CD4-positive, alpha-beta T cell (primary cell): ENCODE measurements around the gene NEK2. TPM values are rescaled to one million over a fixed set of nuclear protein-coding genes. Genes with fewer than 3 reads are reported as not detected.
"Not testable (repeated sequence)": the region's sequence is repeated elsewhere in the genome, so short reads cannot be mapped to it uniquely, and the experiment has no call there.

Experiments used
- ATAC-seq: fragments of 200-7000 bp; cut with Tn5 transposase; one replicate; pipeline ENCODE4 v1.10.0; 2022; ENCODE audit warnings: mild to moderate bottlenecking; ENCODE audit not compliant: poor library complexity
- CTCF ChIA-PET: fragments of 350-600 bp; sonication (Branson Sonifier 250); formaldehyde crosslinking; loops from one replicate; lab custom pipeline; 2021; ENCODE audit warnings: antibody characterized with exemption, inconsistent platforms; lab: Charles Lee
- POLR2A ChIA-PET: fragments of 350-600 bp; sonication (Branson Sonifier 250); formaldehyde crosslinking; loops from one replicate; lab custom pipeline; 2021; ENCODE audit warnings: antibody characterized with exemption, inconsistent platforms; lab: Charles Lee
- DNase-seq, 14 experiments: peaks; one replicate each; pipeline ENCODE4 v3.0.0-alpha.2; 2013 to 2020; ENCODE audit warnings: mixed read lengths in 2 of 14
- H3K27ac ChIP-seq, 2 donors: one replicate each; pipeline versions ENCODE4 v1.5.1 to v1.7.0; 2013; ENCODE audit warnings: low read length in 2 of 2, low read depth in 1 of 2, mild to moderate bottlenecking in 1 of 2
- H3K27me3 ChIP-seq, 2 experiments: 1 replicate in 1 of 2; 2 replicates in 1 of 2; pipeline versions ENCODE4 v1.6.1 to v1.7.0; 2013; ENCODE audit warnings: low read length in 2 of 2, control low read depth in 1 of 2, mild to moderate bottlenecking in 1 of 2, moderate library complexity in 1 of 2; ENCODE audit not compliant: insufficient read depth in 2 of 2, control insufficient read depth in 1 of 2
- H3K36me3 ChIP-seq: one replicate; pipeline ENCODE4 v1.6.1; 2013; ENCODE audit warnings: low read length, control low read depth; ENCODE audit not compliant: insufficient read depth
- H3K4me1 ChIP-seq: one replicate; pipeline ENCODE4 v1.6.1; 2013; ENCODE audit warnings: low read length, control low read depth; ENCODE audit not compliant: insufficient read depth
- H3K4me3 ChIP-seq: one replicate; pipeline ENCODE4 v1.5.1; 2013; ENCODE audit warnings: mild to moderate bottlenecking, low read length, moderate library complexity
- H3K9me3 ChIP-seq, 2 experiments: 1 replicate in 1 of 2; 2 replicates in 1 of 2; pipeline versions ENCODE4 v1.6.1 to v1.7.0; 2013; ENCODE audit warnings: low read length in 2 of 2, mild to moderate bottlenecking in 2 of 2, control low read depth in 1 of 2, moderate library complexity in 1 of 2; ENCODE audit not compliant: control insufficient read depth in 1 of 2, insufficient read depth in 1 of 2
- H3K27ac Mint-ChIP-seq: one replicate; pipeline ENCODE4 v1.8.0; 2020; ENCODE audit warnings: mixed read lengths
- H3K27me3 Mint-ChIP-seq: one replicate; pipeline ENCODE4 v1.8.0; 2021; ENCODE audit warnings: mixed read lengths
- H3K36me3 Mint-ChIP-seq: one replicate; pipeline ENCODE4 v1.8.0; 2021; ENCODE audit warnings: low read depth, mixed read lengths
- H3K4me1 Mint-ChIP-seq: one replicate; pipeline ENCODE4 v1.8.0; 2021; ENCODE audit warnings: low read depth, mixed read lengths
- H3K4me3 Mint-ChIP-seq: one replicate; pipeline ENCODE4 v1.8.0; 2020; ENCODE audit warnings: mild to moderate bottlenecking, mixed read lengths
- H3K9me3 Mint-ChIP-seq: one replicate; pipeline ENCODE4 v1.8.0; 2020; ENCODE audit warnings: mixed read lengths
- intact Hi-C, 2 experiments: fragments of 100-400 bp; cut with DNase I in 1 of 2; cut with micrococcal nuclease in 1 of 2; formaldehyde crosslinking; loops; one replicate each; pipeline versions ENCODE4 v1.15.1 to v1.9.0; 2023 to 2025; cut with DNase I, micrococcal nuclease
- total RNA-seq, 174 experiments: library from RNA in 2 of 174; stranded (reverse) in 2 of 174; gene quantifications; one replicate each; pipeline ENCODE4 v1.2.3 and lab custom pipeline; 2021 to 2026
- TF ChIP-seq, protein P1 (sequence below): fragments of 200-600 bp; IDR thresholded peaks from one replicate; pipeline ENCODE4 v1.8.0; 2022; ENCODE audit warnings: antibody characterized with exemption, mild to moderate bottlenecking

Gene NEK2
- total RNA-seq, 2 experiments from 2014 or later, result not detected

DNA sequence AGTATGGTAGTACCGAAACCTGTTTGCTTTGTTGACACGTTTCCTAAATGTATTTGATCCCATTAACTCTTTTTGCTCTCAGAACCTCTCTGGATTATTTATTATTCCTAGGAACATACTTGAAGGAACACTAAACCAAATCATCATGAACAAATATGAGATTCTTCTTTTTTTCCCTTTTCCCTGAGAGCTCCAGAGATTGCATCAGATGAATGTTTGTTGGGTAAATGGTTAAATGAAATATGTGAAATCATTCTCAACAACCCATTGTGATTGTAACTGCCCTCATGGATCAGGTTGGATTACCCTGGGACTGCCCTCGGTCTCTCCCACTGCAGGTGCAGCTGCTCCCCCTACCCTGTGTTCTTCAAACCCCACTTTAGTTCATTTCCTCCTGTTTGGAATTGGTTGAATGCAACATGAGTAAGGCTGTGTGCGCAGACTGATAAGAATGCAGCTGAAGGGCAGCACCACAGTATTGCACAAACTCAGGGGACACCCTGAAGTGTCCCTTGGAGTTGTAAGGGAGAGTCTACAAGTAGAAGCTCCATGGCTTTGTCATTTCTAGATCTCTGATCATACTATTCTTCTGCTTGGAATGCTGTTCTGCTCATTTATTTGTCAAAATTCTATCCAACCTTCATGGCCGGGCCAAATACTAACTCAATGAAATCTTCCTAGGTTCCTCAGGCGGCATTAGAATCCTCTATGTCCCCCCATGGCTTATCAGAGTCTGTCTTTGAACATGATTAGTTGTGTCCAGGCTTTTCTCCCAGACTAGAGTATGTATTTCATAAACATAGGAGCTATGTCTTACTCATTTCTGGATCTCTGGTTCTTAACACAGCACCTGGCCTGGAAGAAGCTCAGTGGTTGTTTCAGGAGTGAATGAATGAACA lies 47.1 kb upstream of the NEK2 start:
- no peak overlapping the region for H3K27ac ChIP-seq
- H3K27me3 ChIP-seq, result no peaks in the 10 kb centered on the region
- Mint-ChIP-seq H3K9me3 (no peaks in the 10 kb centered on the region), H3K4me3 (no peak overlapping the region), H3K27ac (no peak overlapping the region), H3K4me1 (no peaks in the 10 kb centered on the region), H3K27me3 (no peaks in the 10 kb centered on the region), H3K36me3 (no peaks in the 10 kb centered on the region)
- no peaks in the 10 kb centered on the region for H3K9me3 ChIP-seq
- TF ChIP-seq, protein P1, sequence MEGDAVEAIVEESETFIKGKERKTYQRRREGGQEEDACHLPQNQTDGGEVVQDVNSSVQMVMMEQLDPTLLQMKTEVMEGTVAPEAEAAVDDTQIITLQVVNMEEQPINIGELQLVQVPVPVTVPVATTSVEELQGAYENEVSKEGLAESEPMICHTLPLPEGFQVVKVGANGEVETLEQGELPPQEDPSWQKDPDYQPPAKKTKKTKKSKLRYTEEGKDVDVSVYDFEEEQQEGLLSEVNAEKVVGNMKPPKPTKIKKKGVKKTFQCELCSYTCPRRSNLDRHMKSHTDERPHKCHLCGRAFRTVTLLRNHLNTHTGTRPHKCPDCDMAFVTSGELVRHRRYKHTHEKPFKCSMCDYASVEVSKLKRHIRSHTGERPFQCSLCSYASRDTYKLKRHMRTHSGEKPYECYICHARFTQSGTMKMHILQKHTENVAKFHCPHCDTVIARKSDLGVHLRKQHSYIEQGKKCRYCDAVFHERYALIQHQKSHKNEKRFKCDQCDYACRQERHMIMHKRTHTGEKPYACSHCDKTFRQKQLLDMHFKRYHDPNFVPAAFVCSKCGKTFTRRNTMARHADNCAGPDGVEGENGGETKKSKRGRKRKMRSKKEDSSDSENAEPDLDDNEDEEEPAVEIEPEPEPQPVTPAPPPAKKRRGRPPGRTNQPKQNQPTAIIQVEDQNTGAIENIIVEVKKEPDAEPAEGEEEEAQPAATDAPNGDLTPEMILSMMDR, result no peak
- DNase-seq, result no peak
- POLR2A ChIA-PET, result no interaction called here
- no peaks in the 10 kb centered on the region for H3K4me1 ChIP-seq
- ATAC-seq, result no peak
- intact Hi-C loops, result no loop called here
- no peaks in the 10 kb centered on the region for H3K36me3 ChIP-seq
- H3K4me3 ChIP-seq, result no peak overlapping the region
- CTCF ChIA-PET, result interaction anchor here (1.7 kb wide), 1 partner anchor 24 kb away, joined by 4 read pairs; no protein-coding TSS in a partner anchor

DNA sequence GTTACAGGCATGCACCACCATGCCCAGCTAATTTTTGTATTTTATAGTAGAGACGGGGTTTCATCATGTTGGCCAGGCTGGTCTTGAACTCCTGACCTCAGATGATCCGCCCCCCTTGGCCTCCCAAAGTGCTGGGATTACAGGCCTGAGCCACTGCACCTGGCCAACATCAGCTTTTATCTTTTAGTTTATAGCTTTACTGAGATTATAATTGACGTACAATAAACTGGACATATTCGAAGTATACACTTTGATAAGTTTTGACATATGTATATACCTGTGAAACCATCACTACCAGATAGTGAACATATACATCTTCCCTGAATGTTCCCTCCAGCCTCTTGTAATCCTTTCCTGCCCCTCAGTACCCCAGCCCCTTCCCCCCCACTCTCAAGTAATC lies 41.1 kb upstream of the NEK2 start:
- H3K27me3 ChIP-seq, H3K9me3 ChIP-seq, H3K27me3 Mint-ChIP-seq, H3K36me3 ChIP-seq, H3K4me1 Mint-ChIP-seq, DNase-seq, H3K27ac ChIP-seq, H3K36me3 Mint-ChIP-seq, intact Hi-C loops, H3K4me1 ChIP-seq, CTCF ChIA-PET, H3K27ac Mint-ChIP-seq, H3K9me3 Mint-ChIP-seq, H3K4me3 Mint-ChIP-seq, H3K4me3 ChIP-seq, POLR2A ChIA-PET, ATAC-seq: not testable (repeated sequence)

DNA sequence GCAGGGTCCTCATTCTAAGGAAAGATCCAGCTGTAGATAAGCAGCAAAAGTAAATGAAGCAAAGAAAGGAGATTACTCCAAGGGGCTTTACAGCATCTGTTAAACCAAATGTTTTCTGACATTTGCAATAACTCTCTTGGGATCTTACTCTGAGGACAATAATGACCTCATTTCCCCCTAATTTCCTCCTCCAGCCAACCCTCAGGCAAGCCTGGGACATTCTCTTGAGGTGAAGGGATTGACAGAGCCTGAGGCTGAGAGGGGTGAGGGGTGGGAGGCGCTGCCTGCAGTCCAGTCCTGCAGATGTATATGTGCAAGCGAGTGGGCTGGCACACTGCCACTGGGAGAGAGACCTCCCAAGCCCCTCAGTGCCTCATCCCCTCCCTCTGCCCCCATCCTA lies 40.5 kb upstream of the NEK2 start:
- no peak overlapping the region for H3K4me3 ChIP-seq
- H3K27ac ChIP-seq, result no peak overlapping the region
- no peaks in the 10 kb centered on the region for H3K36me3 ChIP-seq
- H3K9me3 ChIP-seq, result no peaks in the 10 kb centered on the region
- no peaks in the 10 kb centered on the region for H3K27me3 ChIP-seq
- Mint-ChIP-seq H3K4me3 (no peak overlapping the region), H3K27me3 (no peaks in the 10 kb centered on the region), H3K4me1 (no peaks in the 10 kb centered on the region), H3K36me3 (no peaks in the 10 kb centered on the region), H3K9me3 (no peaks in the 10 kb centered on the region), H3K27ac (no peak overlapping the region)
- DNase-seq (no peak), ATAC-seq (no peak)
- TF ChIP-seq, protein P1, result no peak
- intact Hi-C loops, result no loop called here
- CTCF ChIA-PET, result no interaction called here
- POLR2A ChIA-PET, result no interaction called here
- H3K4me1 ChIP-seq, result no peaks in the 10 kb centered on the region
